ENCODE measurements around the gene SPEF1.
"Not testable (repeated sequence)": the region's sequence is repeated elsewhere in the genome, so short reads cannot be mapped to it uniquely, and the experiment has no call there.

Gene SPEF1

DNA sequence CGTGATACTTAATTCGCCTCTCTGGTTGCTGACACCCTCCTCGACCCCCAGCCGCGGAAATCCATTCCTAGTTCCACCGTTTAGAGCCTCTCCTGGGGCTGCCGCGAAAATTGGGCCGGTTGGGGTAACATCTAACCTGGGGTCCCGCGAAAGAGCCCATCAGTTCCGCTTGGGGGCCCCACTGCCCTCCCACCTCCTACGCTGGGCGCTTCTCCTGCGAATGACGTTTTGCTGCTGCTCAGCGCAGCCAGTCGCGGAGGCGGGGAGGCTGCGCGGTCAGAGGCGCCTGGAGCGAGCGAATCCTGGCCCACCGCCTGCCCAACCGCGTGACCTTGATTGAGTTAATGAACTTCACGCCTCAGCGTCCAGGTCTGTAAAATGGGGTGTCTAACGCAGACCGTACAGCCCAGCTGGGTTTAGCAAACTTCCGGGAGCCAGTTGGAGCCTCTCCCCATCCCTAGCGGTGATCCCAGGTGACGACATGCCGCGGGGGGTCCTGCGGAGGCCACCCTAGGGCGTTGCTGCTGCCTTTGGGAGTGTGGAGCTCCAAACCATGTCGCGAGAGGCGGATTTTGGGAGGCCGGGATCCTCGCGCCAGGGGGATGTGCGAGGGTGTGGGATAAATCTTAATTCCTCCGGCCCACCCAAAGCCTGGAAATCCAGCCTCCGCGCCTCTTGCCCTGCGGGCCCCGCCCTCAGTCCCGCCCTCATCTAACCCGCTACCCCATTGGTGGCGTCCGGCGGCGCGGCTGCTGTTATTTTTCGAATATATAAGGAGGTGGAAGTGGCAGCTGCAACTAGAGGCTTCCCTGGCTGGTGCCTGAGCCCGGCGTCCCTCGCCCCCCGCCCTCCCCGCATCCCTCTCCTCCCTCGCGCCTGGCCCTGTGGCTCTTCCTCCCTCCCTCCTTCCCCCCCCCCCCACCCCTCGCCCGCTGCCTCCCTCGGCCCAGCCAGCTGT, 14.5 kb upstream of the SPEF1 start, which contains the start of gene CDC25B:
Gene CDC25B (plus strand): TSS at position 800 of the 958 bp plus-strand sequence. CDS start 222 bp downstream, outside the sequence.
- DNase-seq (ENCODE audit: low spot score): peak; percentile 93
- TF ChIP-seq CTCF (IDR thresholded peaks at IDR 0.05; ENCODE audit: extremely low read depth, missing control alignments): peak; percentile 7

DNA sequence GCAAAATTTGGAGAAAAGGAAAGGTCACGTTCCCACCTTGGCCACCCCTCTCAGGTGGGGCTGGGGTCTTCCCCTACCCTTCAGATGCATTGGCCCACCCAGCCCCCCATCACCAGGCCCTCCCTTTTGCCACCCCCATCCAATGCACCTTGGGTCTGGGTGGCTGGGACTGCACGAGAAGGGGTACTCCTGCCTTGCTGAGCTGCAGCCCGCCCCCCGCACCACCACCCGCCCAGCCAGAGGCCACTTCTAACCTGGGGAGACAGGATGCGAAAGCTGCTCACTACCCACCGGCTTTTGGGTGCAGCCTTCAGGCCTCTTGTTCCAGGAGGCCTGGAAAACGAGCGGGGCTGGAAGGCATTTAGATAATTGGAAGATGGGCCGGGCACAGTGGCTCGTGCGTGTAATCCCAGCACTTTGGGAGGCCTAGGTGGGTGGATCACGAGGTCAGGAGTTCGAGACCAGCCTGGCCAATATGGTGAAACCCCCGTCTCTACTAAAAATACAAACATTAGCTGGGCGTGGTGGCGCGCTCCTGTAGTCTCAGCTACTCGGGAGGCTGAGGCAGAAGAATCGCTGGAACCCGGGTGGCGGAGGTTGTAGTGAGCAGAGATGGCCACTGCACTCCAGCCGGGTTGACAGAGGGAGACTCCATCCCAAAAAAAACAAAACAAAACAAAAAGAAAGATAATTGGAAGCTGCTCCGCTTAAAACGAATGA, 13.6 kb upstream of the SPEF1 start:
- no peak for DNase-seq (ENCODE audit: low spot score)

GRCh38 chr20:3794168-3794567, 12.9 kb upstream of the SPEF1 start:
- not testable (repeated sequence) for DNase-seq (ENCODE audit: low spot score)

More for the DNA sequence above, 13.6 kb upstream of the SPEF1 start:
- TF ChIP-seq CTCF (IDR thresholded peaks at IDR 0.05; ENCODE audit: extremely low read depth, missing control alignments): no peak

GRCh38 chr20:3789201-3789600, 8.0 kb upstream of the SPEF1 start:
- DNase-seq (ENCODE audit: low spot score): not testable (repeated sequence)

GRCh38 chr20:3788685-3789155, 7.5 kb upstream of the SPEF1 start:
- DNase-seq (ENCODE audit: low spot score): no peak
- no peak for TF ChIP-seq CTCF (IDR thresholded peaks at IDR 0.05; ENCODE audit: extremely low read depth, missing control alignments)

- no peak for TF ChIP-seq CTCF (IDR thresholded peaks at IDR 0.05; ENCODE audit: extremely low read depth, missing control alignments)
- no peak for DNase-seq (ENCODE audit: low spot score)
Measured at GRCh38 chr20:3787324-3788014, 6.2 kb upstream of the SPEF1 start.

DNA sequence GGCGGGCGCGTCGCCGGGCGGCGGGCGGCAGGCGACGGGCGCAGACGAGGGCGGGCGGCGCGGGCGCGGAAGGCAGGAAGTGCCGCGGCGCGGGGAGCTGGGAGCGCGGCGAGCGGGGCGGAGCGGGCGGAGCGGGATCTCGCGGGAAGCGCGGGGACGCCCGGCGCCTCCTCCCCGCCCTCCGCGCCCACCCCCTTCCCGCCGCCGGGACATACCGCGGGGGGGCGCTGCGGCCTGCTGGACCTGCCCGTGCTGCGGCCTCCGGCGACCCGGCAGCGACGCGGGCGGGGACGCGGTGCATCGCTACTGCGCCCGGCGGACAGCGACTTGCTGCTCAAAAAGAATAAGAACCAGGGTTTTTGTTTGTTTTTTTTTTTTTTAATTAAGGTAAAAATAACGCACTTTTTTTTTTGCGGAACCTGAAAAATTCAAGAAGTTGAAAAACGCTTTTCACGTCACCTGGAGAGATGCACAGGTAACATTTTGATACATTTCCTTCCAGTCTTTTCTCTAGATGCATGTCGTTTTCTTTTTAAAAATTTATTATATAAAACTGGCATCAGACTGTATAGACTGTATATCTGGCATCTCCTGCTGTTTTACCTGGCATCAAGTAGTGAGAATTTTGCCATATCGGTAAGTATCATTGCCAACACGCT, 5.5 kb upstream of the SPEF1 start, which contains the start of gene CENPB:
Gene CENPB (minus strand): TSS at position 76 of the 659 bp plus-strand sequence. CDS start 257 bp downstream, outside the sequence.
- DNase-seq (ENCODE audit: low spot score): peak; percentile 99
- peak; percentile 86 for TF ChIP-seq CTCF (IDR thresholded peaks at IDR 0.05; ENCODE audit: extremely low read depth, missing control alignments)

Measured in GM20000 (cell line).